Measurements from ENCODE around the gene NAGPA. TPM values are rescaled to one million over a fixed set of nuclear protein-coding genes. Genes with fewer than 3 reads are reported as not detected.
"Not testable (repeated sequence)": the region's sequence is repeated elsewhere in the genome, so short reads cannot be mapped to it uniquely, and the experiment has no call there.

Gene NAGPA, protein sequence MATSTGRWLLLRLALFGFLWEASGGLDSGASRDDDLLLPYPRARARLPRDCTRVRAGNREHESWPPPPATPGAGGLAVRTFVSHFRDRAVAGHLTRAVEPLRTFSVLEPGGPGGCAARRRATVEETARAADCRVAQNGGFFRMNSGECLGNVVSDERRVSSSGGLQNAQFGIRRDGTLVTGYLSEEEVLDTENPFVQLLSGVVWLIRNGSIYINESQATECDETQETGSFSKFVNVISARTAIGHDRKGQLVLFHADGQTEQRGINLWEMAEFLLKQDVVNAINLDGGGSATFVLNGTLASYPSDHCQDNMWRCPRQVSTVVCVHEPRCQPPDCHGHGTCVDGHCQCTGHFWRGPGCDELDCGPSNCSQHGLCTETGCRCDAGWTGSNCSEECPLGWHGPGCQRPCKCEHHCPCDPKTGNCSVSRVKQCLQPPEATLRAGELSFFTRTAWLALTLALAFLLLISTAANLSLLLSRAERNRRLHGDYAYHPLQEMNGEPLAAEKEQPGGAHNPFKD
- 100 to 1,000 TPM in 1 of 4 donors, 10 to 100 TPM in 3; 37.5 to 104 (median 43.8) TPM for total RNA-seq

DNA sequence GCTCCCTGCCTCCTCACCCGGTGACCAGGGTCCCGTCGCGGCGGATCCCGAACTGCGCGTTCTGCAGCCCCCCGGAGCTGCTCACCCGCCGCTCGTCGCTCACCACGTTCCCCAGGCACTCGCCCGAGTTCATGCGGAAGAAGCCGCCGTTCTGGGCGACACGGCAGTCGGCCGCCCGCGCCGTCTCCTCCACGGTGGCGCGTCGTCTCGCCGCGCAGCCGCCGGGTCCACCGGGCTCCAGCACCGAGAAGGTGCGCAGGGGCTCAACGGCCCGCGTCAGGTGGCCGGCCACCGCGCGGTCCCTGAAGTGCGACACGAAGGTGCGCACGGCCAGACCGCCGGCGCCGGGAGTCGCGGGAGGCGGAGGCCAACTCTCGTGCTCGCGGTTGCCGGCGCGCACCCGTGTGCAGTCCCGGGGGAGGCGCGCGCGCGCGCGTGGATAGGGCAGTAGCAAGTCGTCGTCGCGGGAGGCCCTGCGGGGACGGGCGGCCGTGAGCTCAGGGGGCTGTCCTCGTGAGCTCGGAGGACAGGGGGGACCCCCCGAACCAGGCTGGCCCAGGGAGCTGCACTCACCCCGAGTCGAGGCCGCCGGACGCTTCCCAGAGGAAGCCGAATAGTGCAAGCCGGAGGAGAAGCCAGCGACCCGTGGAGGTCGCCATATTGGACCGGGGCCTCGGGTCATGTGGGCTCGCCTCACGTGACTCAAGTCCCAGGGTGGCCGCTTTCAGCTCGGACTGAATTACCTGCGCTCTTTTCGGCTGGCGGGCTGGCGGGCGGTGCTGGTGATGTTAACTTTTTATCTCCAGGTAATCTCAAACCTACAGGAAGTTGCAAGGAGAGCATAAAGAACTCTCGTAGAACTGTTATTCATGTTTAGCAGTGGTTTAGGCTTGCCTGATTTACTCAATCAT is at the start of gene NAGPA:
Gene NAGPA (minus strand): TSS at position 680 of the 911 bp plus-strand sequence. CDS start 21 bp downstream, at position 659.
- H3K4me1 ChIP-seq: peaks cover 0 to 21% (median 13%) of the 10 kb centered on the region in 4 donors
- H3K36me3 ChIP-seq: peaks cover 0 to 30% (median 0%) of the 10 kb centered on the region in 3 donors
- no peaks in the 10 kb centered on the region for H3K9me3 ChIP-seq
- TF ChIP-seq EP300 (IDR thresholded peaks at IDR 0.05) (peak; percentile 71 to 95), POLR2A (IDR thresholded peaks at IDR 0.05) (peak; percentile 9 to 34)
- TF ChIP-seq, protein P1, sequence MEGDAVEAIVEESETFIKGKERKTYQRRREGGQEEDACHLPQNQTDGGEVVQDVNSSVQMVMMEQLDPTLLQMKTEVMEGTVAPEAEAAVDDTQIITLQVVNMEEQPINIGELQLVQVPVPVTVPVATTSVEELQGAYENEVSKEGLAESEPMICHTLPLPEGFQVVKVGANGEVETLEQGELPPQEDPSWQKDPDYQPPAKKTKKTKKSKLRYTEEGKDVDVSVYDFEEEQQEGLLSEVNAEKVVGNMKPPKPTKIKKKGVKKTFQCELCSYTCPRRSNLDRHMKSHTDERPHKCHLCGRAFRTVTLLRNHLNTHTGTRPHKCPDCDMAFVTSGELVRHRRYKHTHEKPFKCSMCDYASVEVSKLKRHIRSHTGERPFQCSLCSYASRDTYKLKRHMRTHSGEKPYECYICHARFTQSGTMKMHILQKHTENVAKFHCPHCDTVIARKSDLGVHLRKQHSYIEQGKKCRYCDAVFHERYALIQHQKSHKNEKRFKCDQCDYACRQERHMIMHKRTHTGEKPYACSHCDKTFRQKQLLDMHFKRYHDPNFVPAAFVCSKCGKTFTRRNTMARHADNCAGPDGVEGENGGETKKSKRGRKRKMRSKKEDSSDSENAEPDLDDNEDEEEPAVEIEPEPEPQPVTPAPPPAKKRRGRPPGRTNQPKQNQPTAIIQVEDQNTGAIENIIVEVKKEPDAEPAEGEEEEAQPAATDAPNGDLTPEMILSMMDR (IDR thresholded peaks at IDR 0.05): peak in 1 of 5 experiments; percentile 16
- DNase-seq (ENCODE audit: low spot score in 2 of 2): peak; percentile 87 to 93
- peak within 1 kb of the TSS in 3 of 4 donors; percentile 71 to 81 (median 77) for H3K27ac ChIP-seq
- H3K4me3 ChIP-seq: peak within 1 kb of the TSS; percentile 66 to 97 (median 84)
- no peaks in the 10 kb centered on the region for H3K27me3 ChIP-seq
- 0 to 1% methylated on average over 31 to 37 of the region's 104 CpGs for WGBS, 2 donors

DNA sequence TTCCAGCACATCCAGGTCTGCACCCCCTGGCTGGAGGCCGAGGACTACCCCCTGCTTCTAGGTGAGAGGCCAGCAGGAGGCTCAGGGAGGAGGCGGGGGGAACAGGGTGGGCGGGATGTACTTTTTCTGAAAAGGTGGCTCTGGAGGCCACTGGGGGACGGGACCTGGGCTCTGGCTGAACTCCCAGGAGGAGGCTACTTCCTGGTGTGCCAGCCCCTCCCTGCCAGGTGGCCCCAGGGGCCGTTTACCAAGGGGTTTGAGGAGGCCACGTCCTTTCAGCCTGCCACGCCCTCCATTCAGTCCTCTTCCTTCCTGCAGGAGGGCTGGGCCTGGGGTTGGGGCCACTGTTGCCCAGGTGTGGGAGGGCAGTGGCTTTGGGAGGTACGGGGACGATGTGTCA is 47.3 kb upstream of the NAGPA start:
- 70 to 71% methylated on average over 6 to 7 of the region's 9 CpGs for WGBS, 2 donors
- not testable (repeated sequence) for H3K27ac ChIP-seq; DNase-seq (ENCODE audit: low spot score in 2 of 2); H3K27me3 ChIP-seq; H3K4me3 ChIP-seq; H3K4me1 ChIP-seq; H3K9me3 ChIP-seq
- H3K36me3 ChIP-seq: peaks cover 0 to 99% (median 10%) of the 10 kb centered on the region in 3 donors

DNA sequence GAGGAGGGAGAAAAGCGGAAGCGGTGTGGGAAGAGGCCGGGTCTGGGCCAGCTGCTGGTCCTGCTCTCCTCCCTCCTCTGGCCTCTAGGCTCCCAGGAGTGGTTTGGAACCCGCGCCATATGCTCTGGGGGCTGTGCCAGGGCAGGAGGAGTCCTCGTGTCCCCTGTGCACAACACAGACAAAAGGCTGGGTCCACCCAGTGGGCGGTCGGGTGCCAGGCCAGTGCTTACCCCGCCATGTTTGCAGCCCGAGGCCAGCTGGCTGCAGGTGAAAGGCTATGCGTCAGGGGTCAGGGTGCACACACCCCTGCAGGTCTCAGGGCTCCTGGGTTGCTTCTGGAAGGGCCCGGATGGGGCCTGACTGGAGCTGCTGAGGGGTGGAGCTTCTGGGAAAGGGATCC is 46.7 kb upstream of the NAGPA start:
- 78 to 82% methylated on average over 11 to 12 of the region's 12 CpGs for WGBS, 2 donors
- peaks cover 0 to 99% (median 15%) of the 10 kb centered on the region in 3 donors for H3K36me3 ChIP-seq
- H3K27ac ChIP-seq; H3K4me3 ChIP-seq; H3K4me1 ChIP-seq; H3K27me3 ChIP-seq; DNase-seq (ENCODE audit: low spot score in 2 of 2); H3K9me3 ChIP-seq: not testable (repeated sequence)

DNA sequence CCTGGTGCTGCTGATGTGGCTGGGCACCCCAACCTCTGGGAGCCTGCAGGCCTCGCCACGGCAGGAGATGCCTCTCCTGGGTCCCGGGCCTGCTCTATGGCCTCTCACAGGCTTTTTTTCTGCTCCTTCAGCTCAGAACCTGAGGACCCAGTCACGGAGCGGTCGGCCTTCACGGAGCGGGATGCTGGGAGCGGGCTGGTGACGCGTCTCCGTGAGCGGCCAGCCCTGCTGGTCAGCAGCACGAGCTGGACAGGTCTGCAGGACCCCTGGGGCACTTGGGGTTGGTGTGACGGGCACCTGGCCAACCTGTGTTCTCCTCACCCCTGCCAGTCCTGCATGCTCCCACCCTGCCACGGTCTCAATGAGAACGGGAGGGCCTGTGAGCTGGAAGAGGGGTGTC is 44.9 kb upstream of the NAGPA start:
- TF ChIP-seq EP300 (IDR thresholded peaks at IDR 0.05) (no peak), POLR2A (IDR thresholded peaks at IDR 0.05) (no peak)
- TF ChIP-seq, protein P1 (IDR thresholded peaks at IDR 0.05): no peak
- WGBS, 2 donors: 85 to 87% methylated on average over 16 to 17 of the region's 17 CpGs
- Histone ChIP-seq H3K36me3 (peaks cover 0 to 99% (median 21%) of the 10 kb centered on the region in 3 donors), H3K4me1 (peaks cover 0 to under 1% (median 0%) of the 10 kb centered on the region in 4 donors), H3K27ac (no peak overlapping the region), H3K4me3 (no peak overlapping the region), H3K27me3 (no peaks in the 10 kb centered on the region), H3K9me3 (no peaks in the 10 kb centered on the region)
- DNase-seq (ENCODE audit: low spot score in 2 of 2): no peak

DNA sequence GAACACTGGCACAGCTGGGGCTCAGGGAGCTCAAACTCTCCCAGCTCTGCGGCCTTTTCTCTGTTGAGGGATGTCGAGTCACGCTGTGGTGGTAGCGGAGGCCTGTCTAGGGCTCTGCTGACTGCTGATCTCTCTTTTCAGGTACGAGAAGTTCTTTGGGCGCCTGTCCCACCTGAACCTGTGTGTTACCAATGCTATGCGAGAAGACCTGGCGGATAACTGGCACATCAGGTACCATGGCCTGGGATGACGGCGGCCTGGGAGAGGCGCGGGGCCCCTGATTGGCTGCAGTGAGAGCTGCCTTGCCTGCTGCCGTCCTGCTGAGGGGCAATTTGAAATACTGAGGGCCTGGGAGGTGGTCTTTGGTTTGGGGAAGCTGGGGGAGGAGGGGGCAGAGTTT is 43.6 kb upstream of the NAGPA start:
- Histone ChIP-seq H3K36me3 (peaks cover 0 to 88% (median 21%) of the 10 kb centered on the region in 3 donors), H3K27ac (no peak overlapping the region), H3K4me3 (no peak overlapping the region), H3K9me3 (no peaks in the 10 kb centered on the region), H3K27me3 (no peaks in the 10 kb centered on the region), H3K4me1 (peaks cover 0 to 14% (median 3%) of the 10 kb centered on the region in 4 donors)
- DNase-seq (ENCODE audit: low spot score in 2 of 2): no peak
- WGBS, 2 donors: 92 to 93% methylated on average over 13 of the region's 13 CpGs
- TF ChIP-seq, protein P1 (IDR thresholded peaks at IDR 0.05): no peak
- TF ChIP-seq EP300 (IDR thresholded peaks at IDR 0.05) (no peak), POLR2A (IDR thresholded peaks at IDR 0.05) (no peak)
